ENCODE results near the gene RCN1.

DNA sequence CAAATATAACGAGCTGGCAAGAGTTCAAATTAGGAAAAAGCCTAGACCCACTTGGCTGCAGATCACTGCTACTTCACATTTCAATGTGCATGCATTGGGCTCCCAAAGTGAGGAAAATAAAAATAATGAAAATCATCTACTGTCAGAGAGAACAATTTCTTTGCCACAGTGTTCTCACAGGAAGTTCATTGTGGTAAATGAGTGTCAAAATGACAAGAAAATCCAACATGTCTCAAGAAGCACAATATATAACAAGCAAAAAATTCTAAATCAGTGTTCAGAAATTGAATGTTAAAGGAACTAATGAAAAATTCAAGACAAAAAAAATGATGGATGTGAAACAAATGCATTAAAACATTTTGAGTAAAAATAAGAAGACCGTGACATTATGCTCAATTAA lies 31.3 kb downstream of the RCN1 start:
- TF ChIP-seq, protein P1, sequence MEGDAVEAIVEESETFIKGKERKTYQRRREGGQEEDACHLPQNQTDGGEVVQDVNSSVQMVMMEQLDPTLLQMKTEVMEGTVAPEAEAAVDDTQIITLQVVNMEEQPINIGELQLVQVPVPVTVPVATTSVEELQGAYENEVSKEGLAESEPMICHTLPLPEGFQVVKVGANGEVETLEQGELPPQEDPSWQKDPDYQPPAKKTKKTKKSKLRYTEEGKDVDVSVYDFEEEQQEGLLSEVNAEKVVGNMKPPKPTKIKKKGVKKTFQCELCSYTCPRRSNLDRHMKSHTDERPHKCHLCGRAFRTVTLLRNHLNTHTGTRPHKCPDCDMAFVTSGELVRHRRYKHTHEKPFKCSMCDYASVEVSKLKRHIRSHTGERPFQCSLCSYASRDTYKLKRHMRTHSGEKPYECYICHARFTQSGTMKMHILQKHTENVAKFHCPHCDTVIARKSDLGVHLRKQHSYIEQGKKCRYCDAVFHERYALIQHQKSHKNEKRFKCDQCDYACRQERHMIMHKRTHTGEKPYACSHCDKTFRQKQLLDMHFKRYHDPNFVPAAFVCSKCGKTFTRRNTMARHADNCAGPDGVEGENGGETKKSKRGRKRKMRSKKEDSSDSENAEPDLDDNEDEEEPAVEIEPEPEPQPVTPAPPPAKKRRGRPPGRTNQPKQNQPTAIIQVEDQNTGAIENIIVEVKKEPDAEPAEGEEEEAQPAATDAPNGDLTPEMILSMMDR (IDR thresholded peaks at IDR 0.05; ENCODE audit: insufficient read depth, low read length, poor library complexity, severe bottlenecking) = no peak
- TF ChIP-seq EZH2phosphoT487 (conservative IDR thresholded peaks at IDR 0.05; ENCODE audit: low read length) = no peak
